Astrocyte of the spinal cord (primary cell): ENCODE data around the gene GRIK2.

Experiments used
- DNase-seq: peaks from one replicate; pipeline ENCODE4 v3.0.0; 2011; ENCODE audit warnings: low read depth, low spot score
- H3K4me3 ChIP-seq: 2 replicates; pipeline ENCODE4 v1.5.1; 2011; ENCODE audit warnings: low read depth, mild to moderate bottlenecking, low read length, moderate library complexity
- in situ Hi-C: cut with HindIII; loops from 2 replicates; pipeline ENCODE4 v1.10.0; 2017; ENCODE audit warnings: low sequenced_read_pairs
- TF ChIP-seq, protein P1 (sequence below): IDR thresholded peaks from 2 replicates; pipeline ENCODE4 v1.5.1; 2012; ENCODE audit warnings: low read depth, mild to moderate bottlenecking, low read length, inconsistent platforms

Gene GRIK2

DNA sequence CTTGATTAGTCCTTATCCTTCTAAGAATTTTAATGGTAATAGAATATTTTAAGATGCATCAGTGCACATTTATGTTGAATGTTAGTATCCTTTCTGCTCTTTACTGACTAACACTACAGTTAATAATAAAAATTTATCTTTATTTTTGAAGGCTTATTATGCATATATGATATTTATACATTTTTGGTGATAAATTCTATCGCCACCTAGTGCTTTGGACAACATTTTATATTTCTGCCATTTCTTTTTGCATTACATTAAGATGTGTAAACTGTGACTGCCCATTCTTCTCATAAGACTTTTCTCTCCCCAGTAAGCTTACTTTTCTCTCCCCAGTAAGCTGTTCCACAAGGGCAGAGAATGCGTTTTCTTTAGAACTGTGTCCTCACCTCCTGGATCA lies 252.3 kb downstream of the GRIK2 start:
- TF ChIP-seq, protein P1, sequence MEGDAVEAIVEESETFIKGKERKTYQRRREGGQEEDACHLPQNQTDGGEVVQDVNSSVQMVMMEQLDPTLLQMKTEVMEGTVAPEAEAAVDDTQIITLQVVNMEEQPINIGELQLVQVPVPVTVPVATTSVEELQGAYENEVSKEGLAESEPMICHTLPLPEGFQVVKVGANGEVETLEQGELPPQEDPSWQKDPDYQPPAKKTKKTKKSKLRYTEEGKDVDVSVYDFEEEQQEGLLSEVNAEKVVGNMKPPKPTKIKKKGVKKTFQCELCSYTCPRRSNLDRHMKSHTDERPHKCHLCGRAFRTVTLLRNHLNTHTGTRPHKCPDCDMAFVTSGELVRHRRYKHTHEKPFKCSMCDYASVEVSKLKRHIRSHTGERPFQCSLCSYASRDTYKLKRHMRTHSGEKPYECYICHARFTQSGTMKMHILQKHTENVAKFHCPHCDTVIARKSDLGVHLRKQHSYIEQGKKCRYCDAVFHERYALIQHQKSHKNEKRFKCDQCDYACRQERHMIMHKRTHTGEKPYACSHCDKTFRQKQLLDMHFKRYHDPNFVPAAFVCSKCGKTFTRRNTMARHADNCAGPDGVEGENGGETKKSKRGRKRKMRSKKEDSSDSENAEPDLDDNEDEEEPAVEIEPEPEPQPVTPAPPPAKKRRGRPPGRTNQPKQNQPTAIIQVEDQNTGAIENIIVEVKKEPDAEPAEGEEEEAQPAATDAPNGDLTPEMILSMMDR: no peak
- H3K4me3 ChIP-seq: no peak overlapping the region
- DNase-seq: no peak
- in situ Hi-C loops: no loop called here

DNA sequence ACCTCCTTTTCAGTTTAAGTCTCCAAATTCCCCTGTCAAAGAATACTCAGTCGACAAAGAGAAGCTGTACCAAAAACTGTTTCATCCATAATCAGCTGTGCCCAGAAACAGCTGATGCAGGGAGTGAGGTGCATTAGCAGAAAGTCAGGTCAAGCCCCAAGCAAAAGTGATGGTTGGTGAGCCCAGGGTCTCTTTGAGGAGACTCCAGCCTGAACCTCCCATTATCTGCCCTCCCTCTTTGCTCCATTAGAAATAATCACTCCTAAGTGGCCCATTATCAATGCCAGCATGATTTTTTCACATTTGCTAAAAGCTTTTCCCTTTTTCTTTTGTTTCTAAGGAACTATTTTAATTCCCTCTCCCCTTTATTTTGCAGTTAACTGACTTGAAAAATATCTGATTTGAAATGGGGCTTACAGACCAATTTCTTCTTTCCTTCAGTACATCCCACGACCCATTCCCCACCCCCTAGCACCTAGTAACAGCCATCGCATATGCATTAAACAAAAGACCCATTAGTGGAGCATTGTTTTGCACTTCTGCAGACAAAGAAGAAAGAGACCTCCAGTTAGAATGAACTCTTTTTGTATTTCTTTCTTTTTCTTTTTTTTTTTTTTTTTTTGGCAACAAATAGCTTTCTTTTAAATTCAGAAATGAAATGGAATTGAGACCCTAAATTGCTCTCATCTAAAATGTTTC lies 257.0 kb downstream of the GRIK2 start:
- no peak overlapping the region for H3K4me3 ChIP-seq
- in situ Hi-C loops: no loop called here
- TF ChIP-seq, protein P1: no peak
- no peak for DNase-seq

DNA sequence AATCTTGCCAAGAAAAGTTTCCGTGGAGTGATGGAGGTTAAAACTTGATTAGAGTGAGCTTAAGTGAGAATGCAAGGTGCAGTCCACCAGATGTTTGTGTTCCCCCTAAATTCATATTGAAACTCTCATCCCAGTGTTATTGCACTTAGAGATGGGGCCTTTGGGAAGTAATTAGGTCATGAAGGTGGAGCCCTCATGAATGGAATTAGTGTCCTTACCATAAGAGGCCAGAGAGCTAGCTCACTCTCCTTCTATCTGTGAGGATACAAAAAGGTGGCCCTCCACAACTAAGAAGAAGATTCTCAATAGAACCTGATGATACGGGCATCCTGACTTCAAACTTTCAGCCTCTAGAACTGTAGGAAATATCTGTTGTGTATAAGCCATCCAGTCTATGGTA lies 258.6 kb downstream of the GRIK2 start:
- no peak for DNase-seq
- TF ChIP-seq, protein P1: no peak
- in situ Hi-C loops: no loop called here
- H3K4me3 ChIP-seq: no peak overlapping the region

DNA sequence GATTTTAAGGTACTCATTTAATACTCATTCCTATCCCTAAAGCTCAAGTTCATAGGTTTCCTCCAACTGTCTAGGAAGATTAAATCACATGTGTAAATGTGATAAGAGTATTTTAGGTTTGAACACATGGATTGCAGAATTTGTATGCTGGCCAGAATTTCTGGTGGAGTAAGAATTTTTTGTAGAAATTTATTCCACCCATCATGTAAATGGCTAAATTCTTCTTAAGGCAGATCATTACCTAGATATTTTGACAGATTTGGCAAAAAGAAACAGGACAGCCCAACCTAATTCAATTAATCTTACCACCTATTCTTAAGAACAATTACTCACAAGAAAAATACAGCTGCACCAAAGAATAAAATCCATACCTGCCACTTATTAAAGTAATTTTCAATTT lies 261.6 kb downstream of the GRIK2 start:
- no peak overlapping the region for H3K4me3 ChIP-seq
- in situ Hi-C loops: no loop called here
- no peak for DNase-seq
- TF ChIP-seq, protein P1: no peak

DNA sequence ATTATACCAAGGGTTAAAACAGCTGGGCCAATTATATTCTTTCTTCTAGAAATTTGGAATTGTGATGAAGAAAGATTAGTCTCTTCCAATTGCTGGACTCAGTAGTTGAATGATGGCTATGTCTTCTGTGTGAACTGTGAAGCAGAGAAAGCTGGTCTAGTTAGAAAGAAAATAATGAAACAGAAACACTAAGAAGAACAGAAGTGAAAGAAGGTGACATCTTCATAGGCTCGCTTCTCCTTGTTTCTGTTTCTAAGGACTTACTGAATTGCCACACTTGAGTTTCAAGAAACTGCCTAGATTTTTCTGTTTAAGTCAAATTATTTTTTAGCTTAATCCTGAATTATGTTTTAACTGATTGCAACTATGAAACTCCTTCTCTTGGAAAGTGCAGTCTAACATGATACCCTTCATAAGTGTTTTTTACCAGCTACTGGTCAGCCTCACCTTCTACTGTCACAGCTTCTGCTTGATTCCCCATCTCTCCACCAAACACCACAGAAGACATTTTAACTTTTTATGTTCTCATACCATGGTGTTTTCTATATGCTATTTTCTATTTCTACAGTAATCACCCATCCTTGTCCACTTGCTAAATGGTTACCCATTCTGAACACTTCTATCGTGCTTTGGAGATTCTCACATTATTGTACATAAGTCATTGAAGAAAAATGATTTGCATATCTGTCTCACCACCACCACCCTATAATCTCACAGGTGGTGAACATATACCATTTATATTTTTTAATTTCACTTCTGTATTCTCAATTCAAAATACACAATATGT lies 268.8 kb downstream of the GRIK2 start:
- in situ Hi-C loops: no loop called here
- TF ChIP-seq, protein P1: no peak
- H3K4me3 ChIP-seq: no peak overlapping the region
- no peak for DNase-seq

DNA sequence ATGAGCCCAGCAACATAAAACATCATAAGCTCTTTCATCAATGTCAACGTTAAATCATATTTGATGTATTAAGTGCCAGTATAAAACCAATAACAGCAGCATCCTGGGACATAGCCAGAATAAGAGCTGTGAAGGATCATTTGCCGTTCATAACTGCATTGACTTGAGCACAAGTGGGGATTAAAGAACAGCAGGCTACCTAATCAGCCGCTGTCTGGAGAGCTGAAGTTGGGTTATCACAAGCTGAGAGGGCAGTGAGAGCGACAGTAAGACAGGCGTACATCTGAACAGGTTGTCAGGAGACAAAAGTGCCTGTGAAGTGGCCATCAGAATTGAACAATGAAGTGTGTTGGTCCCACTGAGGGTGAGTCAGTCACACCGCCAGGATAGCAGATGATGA lies 269.6 kb downstream of the GRIK2 start:
- no peak for DNase-seq

More for the DNA sequence above, 269.6 kb downstream of the GRIK2 start:
- TF ChIP-seq, protein P1: no peak
- H3K4me3 ChIP-seq: no peak overlapping the region
- in situ Hi-C loops: no loop called here
